Activated T-helper 17 cell treated with anti-CD3 and anti-CD28 coated beads, Interleukin-2, amount 50 U/mL, for 72 hours (primary cell): ENCODE results near the gene RASA2. TPM values are rescaled to one million over a fixed set of nuclear protein-coding genes. Genes with fewer than 3 reads are reported as not detected.

Experiments
- ATAC-seq: fragments of 150-1000 bp; cut with Tn5 transposase; replicated peaks from 2 replicates; pipeline ENCODE4 v1.10.0; 2021; ENCODE audit warnings: mild to moderate bottlenecking, moderate library complexity
- H3K27ac Mint-ChIP-seq: one replicate; pipeline ENCODE4 v1.8.0; 2022; ENCODE audit warnings: mixed read lengths
- H3K27me3 Mint-ChIP-seq: one replicate; pipeline ENCODE4 v1.8.0; 2022; ENCODE audit warnings: mixed read lengths
- H3K36me3 Mint-ChIP-seq: one replicate; pipeline ENCODE4 v1.8.0; 2022; ENCODE audit warnings: low read depth, mild to moderate bottlenecking, mixed read lengths
- H3K4me1 Mint-ChIP-seq: one replicate; pipeline ENCODE4 v1.8.0; 2022; ENCODE audit warnings: mixed read lengths
- H3K4me3 Mint-ChIP-seq: one replicate; pipeline ENCODE4 v1.8.0; 2022; ENCODE audit warnings: mild to moderate bottlenecking, mixed read lengths
- H3K9me3 Mint-ChIP-seq: one replicate; pipeline ENCODE4 v1.8.0; 2022; ENCODE audit warnings: mixed read lengths
- total RNA-seq, 2 donors: library from RNA; stranded (reverse); gene quantifications; one replicate each; pipeline ENCODE4 v1.2.3, GENCODE V29; 2022

RASA2 gene
- total RNA-seq, 2 donors from 2014 or later: 36.6 to 41.1 TPM

DNA sequence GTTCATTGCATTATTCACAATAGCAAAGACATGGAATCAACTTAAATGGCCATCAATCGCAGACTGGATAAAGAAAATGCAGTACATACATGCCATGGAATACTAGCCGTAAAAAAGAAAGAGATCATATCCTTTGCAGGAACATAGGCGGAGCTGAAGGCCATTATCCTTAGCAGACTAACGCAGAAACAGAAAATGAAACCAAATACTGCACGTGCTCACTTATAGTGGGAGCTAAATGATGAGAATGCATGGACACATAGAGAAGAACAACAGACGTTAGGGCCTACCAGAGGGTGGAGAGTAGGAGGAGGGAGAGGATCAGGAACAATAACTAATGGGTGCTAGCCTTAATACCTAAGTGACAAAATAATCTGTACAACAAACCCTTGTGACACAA, 57.9 kb downstream of the RASA2 start:
- Mint-ChIP-seq H3K36me3 (peaks cover 97% of the 10 kb centered on the region), H3K27ac (peak overlapping the region; percentile 97), H3K9me3 (no peaks in the 10 kb centered on the region), H3K27me3 (no peaks in the 10 kb centered on the region), H3K4me3 (peak overlapping the region; percentile 67), H3K4me1 (peaks cover 64% of the 10 kb centered on the region)
- peak; percentile 34 for ATAC-seq

DNA sequence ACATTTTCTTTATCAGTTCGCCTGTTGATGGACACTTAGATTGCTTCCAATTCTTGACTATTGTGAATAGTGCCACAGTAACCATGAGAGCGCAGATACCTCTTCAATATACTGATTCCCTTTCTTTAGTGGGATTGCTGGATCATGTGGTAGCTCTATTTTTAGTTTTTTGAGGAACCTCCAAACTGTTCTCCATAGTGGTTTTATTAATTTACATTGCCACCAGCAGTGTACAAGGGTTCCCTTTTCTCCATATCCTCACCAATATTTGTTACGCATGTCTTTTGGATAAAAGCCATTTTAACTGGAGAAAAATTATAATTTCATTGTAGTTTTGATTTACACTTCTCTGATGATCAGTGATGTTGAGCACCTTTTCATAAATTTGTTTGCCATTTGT, 59.3 kb downstream of the RASA2 start:
- Mint-ChIP-seq H3K4me3 (peak overlapping the region; percentile 47), H3K9me3 (peaks cover 3% of the 10 kb centered on the region), H3K4me1 (peaks cover 73% of the 10 kb centered on the region), H3K36me3 (peaks cover 99% of the 10 kb centered on the region), H3K27me3 (no peaks in the 10 kb centered on the region), H3K27ac (peak overlapping the region; percentile 75)
- no peak for ATAC-seq

- Mint-ChIP-seq H3K4me3 (no peak overlapping the region), H3K27ac (no peak overlapping the region), H3K36me3 (peaks cover 99% of the 10 kb centered on the region), H3K9me3 (peaks cover 3% of the 10 kb centered on the region), H3K4me1 (peaks cover 76% of the 10 kb centered on the region), H3K27me3 (no peaks in the 10 kb centered on the region)
- no peak for ATAC-seq
These were observed 59.8 kb downstream of the RASA2 start for GRCh38 chr3:141546586-141546985.

DNA sequence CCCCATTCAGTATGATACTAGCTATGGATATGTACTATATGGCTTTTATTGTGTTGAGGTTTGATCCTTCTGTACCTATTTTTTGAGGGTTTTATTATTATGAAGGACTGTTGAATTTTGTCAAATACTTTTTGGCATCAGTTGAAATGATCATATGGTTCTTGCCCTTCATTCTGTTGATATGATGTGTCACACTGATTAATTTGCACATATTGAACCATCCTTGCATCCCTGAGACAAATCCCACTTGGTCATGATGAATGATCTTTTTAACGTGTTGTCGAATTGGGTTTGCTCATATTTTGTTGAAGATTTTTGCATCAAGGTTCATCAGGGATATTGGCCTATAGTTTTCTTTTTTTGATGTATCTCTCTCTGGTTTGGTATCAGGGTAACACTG, 61.0 kb downstream of the RASA2 start:
- peaks cover 3% of the 10 kb centered on the region for H3K9me3 Mint-ChIP-seq

GRCh38 chr3:141550926-141551665, 64.3 kb downstream of the RASA2 start:
- ATAC-seq: no peak
- no peaks in the 10 kb centered on the region for H3K27me3 Mint-ChIP-seq
- H3K9me3 Mint-ChIP-seq: peaks cover 3% of the 10 kb centered on the region
- H3K4me1 Mint-ChIP-seq: peaks cover 57% of the 10 kb centered on the region
- H3K36me3 Mint-ChIP-seq: peaks cover 61% of the 10 kb centered on the region
- H3K4me3 Mint-ChIP-seq: peak overlapping the region; percentile 19
- H3K27ac Mint-ChIP-seq: peak overlapping the region; percentile 74

More for the DNA sequence above, 61.0 kb downstream of the RASA2 start:
- H3K27me3 Mint-ChIP-seq: no peaks in the 10 kb centered on the region
- peak overlapping the region; percentile 49 for H3K27ac Mint-ChIP-seq
- no peak overlapping the region for H3K4me3 Mint-ChIP-seq
- H3K36me3 Mint-ChIP-seq: peaks cover 93% of the 10 kb centered on the region
- peaks cover 73% of the 10 kb centered on the region for H3K4me1 Mint-ChIP-seq
- ATAC-seq: no peak

DNA sequence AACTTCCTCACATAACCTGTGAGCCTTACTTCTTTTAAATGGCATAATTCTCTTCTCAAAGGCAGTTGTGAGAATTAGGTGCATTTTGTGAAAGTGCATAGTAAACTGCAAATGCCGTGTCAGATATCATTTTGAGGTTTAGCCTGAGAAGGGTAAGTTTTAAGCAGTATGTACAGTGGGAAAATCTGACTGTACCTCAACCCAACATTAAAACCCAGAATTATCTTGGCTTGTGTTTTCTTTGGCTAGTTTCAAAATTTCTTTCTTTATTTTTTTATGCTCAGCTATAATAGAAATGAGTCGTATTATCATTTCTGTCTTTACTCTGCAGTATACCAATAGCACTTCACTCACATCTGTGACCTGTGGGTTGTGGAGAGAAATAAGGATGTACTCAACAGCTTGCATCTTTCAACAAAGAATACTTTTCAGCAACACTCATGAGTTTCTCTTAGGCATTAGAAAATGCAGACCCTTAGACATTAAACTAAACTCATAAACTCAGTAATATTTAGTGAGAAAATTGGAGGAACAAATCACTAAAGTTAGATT, 65.7 kb downstream of the RASA2 start:
- Mint-ChIP-seq H3K9me3 (peaks cover 3% of the 10 kb centered on the region), H3K27ac (peak overlapping the region; percentile 74), H3K4me1 (peaks cover 55% of the 10 kb centered on the region), H3K4me3 (peak overlapping the region; percentile 63), H3K27me3 (no peaks in the 10 kb centered on the region), H3K36me3 (peaks cover 47% of the 10 kb centered on the region)
- peak; percentile 66 for ATAC-seq

DNA sequence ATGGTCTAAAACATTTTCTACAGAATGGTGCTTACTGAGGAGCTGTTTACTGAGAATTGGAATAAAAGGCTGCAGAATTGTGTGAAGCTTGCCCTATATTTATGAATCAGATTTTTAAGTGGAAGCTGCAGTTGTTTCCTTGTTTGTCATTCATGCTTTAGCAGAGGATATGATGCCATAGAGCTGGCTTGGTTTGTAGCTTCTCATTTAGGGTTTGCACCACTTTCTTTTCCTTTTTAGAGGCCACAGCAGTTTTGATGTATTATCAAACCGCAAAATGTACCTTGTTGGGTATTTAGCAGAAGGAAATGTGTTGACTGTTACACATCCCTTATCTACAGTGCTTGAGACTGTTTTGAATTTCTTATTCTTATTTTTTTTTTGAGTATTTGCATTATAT, 66.2 kb downstream of the RASA2 start:
- Mint-ChIP-seq H3K4me1 (peaks cover 50% of the 10 kb centered on the region), H3K4me3 (peak overlapping the region; percentile 63), H3K27me3 (no peaks in the 10 kb centered on the region), H3K27ac (peak overlapping the region; percentile 74), H3K36me3 (peaks cover 42% of the 10 kb centered on the region), H3K9me3 (peaks cover 3% of the 10 kb centered on the region)
- ATAC-seq: peak; percentile 65

- H3K4me3 Mint-ChIP-seq: peak overlapping the region; percentile 29
- peaks cover 27% of the 10 kb centered on the region for H3K4me1 Mint-ChIP-seq
- peak; percentile 83 for ATAC-seq
- H3K27me3 Mint-ChIP-seq: no peaks in the 10 kb centered on the region
- H3K9me3 Mint-ChIP-seq: no peaks in the 10 kb centered on the region
- peak overlapping the region; percentile 68 for H3K27ac Mint-ChIP-seq
- H3K36me3 Mint-ChIP-seq: peaks cover 34% of the 10 kb centered on the region
These were observed 69.2 kb downstream of the RASA2 start for GRCh38 chr3:141556034-141556433.

GRCh38 chr3:141557961-141558706, 71.3 kb downstream of the RASA2 start:
- no peak overlapping the region for H3K4me3 Mint-ChIP-seq
- H3K9me3 Mint-ChIP-seq: no peaks in the 10 kb centered on the region
- peaks cover 13% of the 10 kb centered on the region for H3K4me1 Mint-ChIP-seq
- H3K27me3 Mint-ChIP-seq: no peaks in the 10 kb centered on the region
- no peak for ATAC-seq
- peaks cover 36% of the 10 kb centered on the region for H3K36me3 Mint-ChIP-seq
- no peak overlapping the region for H3K27ac Mint-ChIP-seq

DNA sequence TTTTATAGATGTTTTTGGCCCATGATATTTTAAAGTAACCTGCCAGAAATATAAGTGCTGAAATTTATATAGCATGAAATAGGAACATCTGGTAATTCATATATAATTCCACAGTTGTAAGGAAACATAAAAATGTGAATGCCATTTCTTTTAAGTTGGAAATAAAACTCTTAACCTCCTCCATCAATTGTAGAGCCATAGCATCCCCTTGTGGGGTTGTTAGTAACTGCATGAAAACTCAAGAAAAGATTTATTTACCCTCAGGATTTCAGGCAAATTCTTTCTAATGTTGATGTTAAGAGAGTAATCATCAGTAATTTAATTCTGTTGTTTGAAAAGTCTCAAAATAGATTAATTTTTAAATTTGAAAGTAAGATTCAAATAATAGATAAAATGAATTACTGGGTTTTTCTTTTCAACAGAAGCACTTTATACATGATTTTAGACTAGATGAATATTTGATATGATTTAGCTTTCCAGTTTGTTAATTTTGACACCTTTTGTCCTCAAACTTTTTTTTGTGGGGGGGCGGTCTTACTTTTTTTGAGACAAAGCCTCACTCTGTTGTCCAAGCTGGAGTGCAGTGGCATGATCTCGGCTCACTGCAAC, 74.7 kb downstream of the RASA2 start:
- Mint-ChIP-seq H3K27ac (no peak overlapping the region), H3K4me1 (peaks cover 12% of the 10 kb centered on the region), H3K27me3 (no peaks in the 10 kb centered on the region), H3K4me3 (no peak overlapping the region), H3K9me3 (no peaks in the 10 kb centered on the region), H3K36me3 (peaks cover 67% of the 10 kb centered on the region)
- no peak for ATAC-seq

- no peaks in the 10 kb centered on the region for H3K9me3 Mint-ChIP-seq
- no peak for ATAC-seq
- peaks cover 73% of the 10 kb centered on the region for H3K36me3 Mint-ChIP-seq
- peaks cover 10% of the 10 kb centered on the region for H3K4me1 Mint-ChIP-seq
- H3K27me3 Mint-ChIP-seq: no peaks in the 10 kb centered on the region
- no peak overlapping the region for H3K4me3 Mint-ChIP-seq
- H3K27ac Mint-ChIP-seq: no peak overlapping the region
These were observed 77.4 kb downstream of the RASA2 start for GRCh38 chr3:141564241-141564640.

DNA sequence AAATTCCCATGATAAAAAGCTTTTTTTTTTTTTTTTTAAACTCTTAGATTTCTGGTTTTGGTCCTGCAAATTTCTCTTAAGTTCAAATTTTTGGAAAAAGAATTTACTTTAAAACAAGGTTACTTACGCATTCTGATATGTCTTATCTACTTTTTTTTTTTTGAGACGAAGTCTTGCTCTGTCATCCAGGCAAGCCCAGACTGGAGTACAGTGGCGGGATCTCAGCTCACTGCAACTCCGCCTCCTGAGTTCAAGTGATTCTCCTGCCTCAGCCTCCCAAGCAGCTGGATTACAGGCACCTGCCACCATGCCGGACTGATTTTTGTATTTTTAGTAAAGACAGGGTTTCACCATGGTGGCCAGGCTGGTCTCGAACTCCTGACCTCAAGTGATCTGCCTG, 83.2 kb downstream of the RASA2 start:
- Mint-ChIP-seq H3K27ac (no peak overlapping the region), H3K4me3 (no peak overlapping the region), H3K9me3 (no peaks in the 10 kb centered on the region), H3K27me3 (no peaks in the 10 kb centered on the region), H3K4me1 (peaks cover 6% of the 10 kb centered on the region), H3K36me3 (peaks cover 82% of the 10 kb centered on the region)
- no peak for ATAC-seq

- Mint-ChIP-seq H3K27me3 (no peaks in the 10 kb centered on the region), H3K4me1 (peaks cover 9% of the 10 kb centered on the region), H3K27ac (peak overlapping the region; percentile 77), H3K9me3 (no peaks in the 10 kb centered on the region), H3K4me3 (peak overlapping the region; percentile 53), H3K36me3 (peaks cover 98% of the 10 kb centered on the region)
- peak; percentile 45 for ATAC-seq
These were observed 89.3 kb downstream of the RASA2 start for GRCh38 chr3:141575879-141576743.

- Mint-ChIP-seq H3K4me3 (peak overlapping the region; percentile 53), H3K27ac (peak overlapping the region; percentile 77), H3K36me3 (peaks cover 98% of the 10 kb centered on the region), H3K27me3 (no peaks in the 10 kb centered on the region), H3K9me3 (no peaks in the 10 kb centered on the region), H3K4me1 (peaks cover 9% of the 10 kb centered on the region)
- no peak for ATAC-seq
These were observed 89.9 kb downstream of the RASA2 start for GRCh38 chr3:141576744-141577052.
